Metanephros (tissue), 2 donors: ENCODE measurements around the gene PPP4R1. TPM values are rescaled to one million over a fixed set of nuclear protein-coding genes. Genes with fewer than 3 reads are reported as not detected.

Experiments used
- small RNA-seq: library from RNA; depleted of rRNA; stranded (forward); fragments of <200 nt; gene quantifications from one replicate; pipeline ENCODE3, GENCODE V24; 2014; ENCODE audit warnings: low replicate concordance
- total RNA-seq: library from RNA; depleted of rRNA; stranded (reverse); fragments of >200 nt; gene quantifications from one replicate; pipeline ENCODE4 v1.2.3, GENCODE V29; 2014

Gene PPP4R1, protein sequence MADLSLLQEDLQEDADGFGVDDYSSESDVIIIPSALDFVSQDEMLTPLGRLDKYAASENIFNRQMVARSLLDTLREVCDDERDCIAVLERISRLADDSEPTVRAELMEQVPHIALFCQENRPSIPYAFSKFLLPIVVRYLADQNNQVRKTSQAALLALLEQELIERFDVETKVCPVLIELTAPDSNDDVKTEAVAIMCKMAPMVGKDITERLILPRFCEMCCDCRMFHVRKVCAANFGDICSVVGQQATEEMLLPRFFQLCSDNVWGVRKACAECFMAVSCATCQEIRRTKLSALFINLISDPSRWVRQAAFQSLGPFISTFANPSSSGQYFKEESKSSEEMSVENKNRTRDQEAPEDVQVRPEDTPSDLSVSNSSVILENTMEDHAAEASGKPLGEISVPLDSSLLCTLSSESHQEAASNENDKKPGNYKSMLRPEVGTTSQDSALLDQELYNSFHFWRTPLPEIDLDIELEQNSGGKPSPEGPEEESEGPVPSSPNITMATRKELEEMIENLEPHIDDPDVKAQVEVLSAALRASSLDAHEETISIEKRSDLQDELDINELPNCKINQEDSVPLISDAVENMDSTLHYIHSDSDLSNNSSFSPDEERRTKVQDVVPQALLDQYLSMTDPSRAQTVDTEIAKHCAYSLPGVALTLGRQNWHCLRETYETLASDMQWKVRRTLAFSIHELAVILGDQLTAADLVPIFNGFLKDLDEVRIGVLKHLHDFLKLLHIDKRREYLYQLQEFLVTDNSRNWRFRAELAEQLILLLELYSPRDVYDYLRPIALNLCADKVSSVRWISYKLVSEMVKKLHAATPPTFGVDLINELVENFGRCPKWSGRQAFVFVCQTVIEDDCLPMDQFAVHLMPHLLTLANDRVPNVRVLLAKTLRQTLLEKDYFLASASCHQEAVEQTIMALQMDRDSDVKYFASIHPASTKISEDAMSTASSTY
- total RNA-seq = 107 TPM

DNA sequence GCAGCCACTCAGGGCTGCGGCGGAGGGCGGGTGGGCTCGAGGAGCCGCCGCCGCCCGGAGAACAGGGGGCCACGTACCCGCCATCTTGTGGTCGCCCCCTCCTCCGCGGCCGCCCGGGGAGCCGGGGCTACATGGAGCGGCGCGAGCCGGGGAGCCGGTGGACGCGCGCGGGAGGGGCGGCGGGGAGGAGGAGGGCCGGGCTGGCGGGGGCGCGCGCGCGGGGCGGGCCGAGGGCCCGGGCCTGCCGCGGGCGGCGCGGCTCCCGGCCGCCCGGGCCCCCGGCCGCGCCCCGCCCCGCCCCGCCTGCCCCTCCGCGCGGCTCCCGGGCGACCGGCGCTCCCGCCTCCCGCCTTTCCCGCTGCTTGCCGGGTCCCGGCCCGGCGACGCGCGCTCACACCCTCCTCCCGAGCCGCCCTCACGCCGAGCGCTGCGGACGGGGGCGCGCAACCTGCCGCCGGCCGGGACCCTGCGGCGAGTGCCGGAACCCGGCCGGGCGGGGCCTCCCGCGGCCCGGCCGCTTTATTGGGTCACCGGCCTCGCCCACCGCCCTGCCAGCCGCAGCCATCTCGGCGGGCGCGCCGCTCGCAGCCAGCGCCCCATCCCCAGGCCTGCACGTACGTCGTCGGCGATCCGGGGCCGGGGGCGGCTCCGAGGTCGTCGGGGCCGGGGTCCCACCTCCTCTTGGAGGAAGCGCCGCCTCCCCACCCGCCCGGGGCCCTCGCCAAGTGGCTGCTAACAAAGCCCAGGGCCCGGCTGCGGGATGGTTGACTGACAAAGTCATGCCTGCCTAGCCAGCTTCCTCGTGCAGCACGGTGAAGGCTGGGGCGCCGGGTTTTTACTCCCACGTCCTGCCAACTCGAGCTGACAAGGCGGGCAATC lies at the start of gene PPP4R1:
Gene PPP4R1, minus strand, starts transcription at position 159 of the 879 bp plus-strand sequence. Its CDS starts 75 bp downstream, at position 84.

Small RNAs within 50 kb of the gene (small RNA-seq; reads per million reads assigned to genes)
- not detected for gene RNU2-27P
- not detected for gene RNU6-903P

Other genes with a start within 250 kb of the PPP4R1 start
- 71.2 TPM for gene RALBP1, start 139.0 kb downstream of the PPP4R1 start, total RNA-seq
- gene RAB31, start 93.7 kb upstream of the PPP4R1 start, total RNA-seq = 24.3 TPM